Erythroblast (primary cell): Measurements from ENCODE around the gene TTC3.

Experiments
- GATA1 ChIP-seq: IDR thresholded peaks from 2 replicates; pipeline ENCODE4 v1.6.1; 2011; ENCODE audit warnings: low read depth, mild to moderate bottlenecking, control low read depth, low read length, moderate library complexity
- POLR2A ChIP-seq: IDR thresholded peaks from 2 replicates; pipeline ENCODE4 v1.6.1; 2011; ENCODE audit warnings: mild to moderate bottlenecking, low read length

- TF ChIP-seq POLR2A, result no peak
- TF ChIP-seq GATA1, result no peak
Measured at GRCh38 chr21:37032877-37033471, 40.1 kb upstream of the TTC3 start.
